Uterus (tissue), 4 donors: ENCODE data around the gene EPHB2. TPM values are rescaled to one million over a fixed set of nuclear protein-coding genes. Genes with fewer than 3 reads are reported as not detected.

Source experiments
- DNase-seq, 2 donors: peaks; one replicate each; pipeline ENCODE4 v3.0.0-alpha.2; 2019 to 2020
- H3K27ac ChIP-seq, 2 donors: fragments of 200-600 bp; sonication (generic); 1 replicate in 1 of 2; 2 replicates in 1 of 2; pipeline ENCODE4 v1.5.1; 2016 to 2018
- H3K27me3 ChIP-seq, 2 donors: fragments of 200-600 bp; sonication (generic); one replicate each; pipeline ENCODE4 v1.5.1; 2018 to 2019; ENCODE audit warnings: control low read depth in 1 of 2
- H3K36me3 ChIP-seq, 2 donors: fragments of 200-600 bp; sonication (generic); one replicate each; pipeline ENCODE4 v1.5.1; 2019; ENCODE audit warnings: control low read depth in 1 of 2
- H3K4me1 ChIP-seq, 2 donors: fragments of 200-600 bp; sonication (generic); one replicate each; pipeline ENCODE4 v1.5.1; 2018 to 2019; ENCODE audit warnings: control low read depth in 1 of 2
- H3K4me3 ChIP-seq, 2 donors: fragments of 200-600 bp; sonication (generic); 1 replicate in 1 of 2; 2 replicates in 1 of 2; pipeline ENCODE4 v1.5.1; 2018 to 2019; ENCODE audit warnings: mild to moderate bottlenecking in 1 of 2
- H3K9me3 ChIP-seq, 2 donors: fragments of 200-600 bp; sonication (generic); one replicate each; pipeline ENCODE4 v1.5.1; 2019; ENCODE audit warnings: control low read depth in 1 of 2
- POLR2A ChIP-seq, 2 donors: fragments of 450-650 bp; IDR thresholded peaks; one replicate each; pipeline ENCODE4 v1.6.1; 2016; ENCODE audit warnings: antibody characterized with exemption in 2 of 2, mild to moderate bottlenecking in 1 of 2, moderate library complexity in 1 of 2
- intact Hi-C: fragments of 100-400 bp; cut with DNase I; formaldehyde crosslinking; loops from one replicate; pipeline ENCODE4 v1.15.1; 2023; ENCODE audit warnings: low total_unique reads
- total RNA-seq, 4 donors: library from RNA; depleted of rRNA in 3 of 4; stranded (reverse); fragments of >200 nt in 3 of 4; gene quantifications; one replicate each; pipeline versions ENCODE4 v1.1.0 to v1.2.4, GENCODE V29; 2014 to 2023
- TF ChIP-seq, protein P1 (sequence below), 4 experiments: fragments of 200-600 bp in 2 of 4; fragments of 450-650 bp in 2 of 4; sonication (generic) in 2 of 4; IDR thresholded peaks; one replicate each; pipeline ENCODE4 v1.5.1; 2016 to 2019; ENCODE audit warnings: antibody characterized with exemption in 4 of 4, mild to moderate bottlenecking in 2 of 4, moderate library complexity in 1 of 4
- donor health status: DM: yes; HTN: yes; CAD: no.

The EPHB2 gene
- total RNA-seq, 4 donors from 2014 or later: under 0.01 to 49.6 (median 2.2) TPM

DNA sequence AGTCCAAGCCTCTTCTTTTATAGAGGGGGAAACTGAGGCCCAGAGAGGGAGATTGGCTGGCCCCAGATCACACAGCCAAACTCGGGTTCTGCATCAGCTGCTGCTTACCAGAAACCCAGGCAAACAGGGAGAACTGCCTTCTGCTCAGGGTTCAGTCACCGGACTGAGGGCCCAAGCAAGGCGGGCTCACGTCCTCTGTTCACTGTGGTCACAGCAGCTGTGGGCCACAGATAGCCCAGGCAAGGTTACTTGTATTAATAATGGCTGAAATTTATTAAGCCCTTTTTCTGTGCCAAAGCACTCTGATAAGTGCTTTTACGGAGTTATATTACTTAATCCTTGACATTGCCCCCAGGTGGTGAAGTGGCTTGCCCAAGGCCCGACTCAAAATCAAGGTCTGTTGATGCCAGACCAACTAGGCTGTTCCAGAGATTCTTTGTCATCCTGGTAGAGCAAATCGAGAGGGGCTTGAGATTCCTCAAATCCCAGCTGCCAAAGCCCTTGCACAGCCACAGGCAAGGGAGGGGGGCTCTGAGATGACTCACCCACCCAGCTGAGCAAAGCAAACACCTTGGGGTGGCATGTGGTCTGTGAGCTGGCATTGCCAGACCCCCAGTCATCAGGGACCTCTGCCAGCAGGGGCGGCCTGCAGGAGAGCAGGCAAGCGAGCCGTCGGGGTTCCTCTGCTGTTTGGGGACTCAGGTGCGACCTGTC lies 36.5 kb downstream of the EPHB2 start:
- H3K4me1 ChIP-seq: no peaks in the 10 kb centered on the region
- H3K36me3 ChIP-seq: no peaks in the 10 kb centered on the region
- TF ChIP-seq, protein P1, sequence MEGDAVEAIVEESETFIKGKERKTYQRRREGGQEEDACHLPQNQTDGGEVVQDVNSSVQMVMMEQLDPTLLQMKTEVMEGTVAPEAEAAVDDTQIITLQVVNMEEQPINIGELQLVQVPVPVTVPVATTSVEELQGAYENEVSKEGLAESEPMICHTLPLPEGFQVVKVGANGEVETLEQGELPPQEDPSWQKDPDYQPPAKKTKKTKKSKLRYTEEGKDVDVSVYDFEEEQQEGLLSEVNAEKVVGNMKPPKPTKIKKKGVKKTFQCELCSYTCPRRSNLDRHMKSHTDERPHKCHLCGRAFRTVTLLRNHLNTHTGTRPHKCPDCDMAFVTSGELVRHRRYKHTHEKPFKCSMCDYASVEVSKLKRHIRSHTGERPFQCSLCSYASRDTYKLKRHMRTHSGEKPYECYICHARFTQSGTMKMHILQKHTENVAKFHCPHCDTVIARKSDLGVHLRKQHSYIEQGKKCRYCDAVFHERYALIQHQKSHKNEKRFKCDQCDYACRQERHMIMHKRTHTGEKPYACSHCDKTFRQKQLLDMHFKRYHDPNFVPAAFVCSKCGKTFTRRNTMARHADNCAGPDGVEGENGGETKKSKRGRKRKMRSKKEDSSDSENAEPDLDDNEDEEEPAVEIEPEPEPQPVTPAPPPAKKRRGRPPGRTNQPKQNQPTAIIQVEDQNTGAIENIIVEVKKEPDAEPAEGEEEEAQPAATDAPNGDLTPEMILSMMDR (IDR thresholded peaks at IDR 0.05): no peak
- no peak for TF ChIP-seq POLR2A (IDR thresholded peaks at IDR 0.05)
- intact Hi-C loops: no loop called here
- no peak overlapping the region for H3K27ac ChIP-seq
- H3K9me3 ChIP-seq: no peaks in the 10 kb centered on the region
- DNase-seq: no peak
- no peak overlapping the region for H3K4me3 ChIP-seq
- no peaks in the 10 kb centered on the region for H3K27me3 ChIP-seq

DNA sequence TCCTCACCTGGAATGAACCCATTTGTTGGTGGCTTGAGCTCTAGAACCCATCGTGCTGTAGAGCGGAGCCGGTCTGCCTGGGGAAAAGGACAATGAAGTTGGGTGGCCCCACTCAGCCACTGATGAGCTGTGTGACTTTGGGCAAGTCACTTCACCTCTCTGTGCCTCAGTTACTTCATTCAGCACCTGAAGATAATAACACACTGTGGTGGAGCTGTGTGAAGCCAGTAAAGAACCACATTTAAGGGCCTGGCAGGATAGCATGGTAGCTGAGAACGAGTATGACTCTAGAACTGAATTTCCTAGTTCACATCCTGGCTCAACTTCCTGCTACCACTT lies 37.1 kb downstream of the EPHB2 start:
- no peak for DNase-seq
- Histone ChIP-seq H3K9me3 (no peaks in the 10 kb centered on the region), H3K27ac (no peak overlapping the region), H3K27me3 (no peaks in the 10 kb centered on the region), H3K36me3 (no peaks in the 10 kb centered on the region), H3K4me1 (no peaks in the 10 kb centered on the region), H3K4me3 (no peak overlapping the region)
- no peak for TF ChIP-seq POLR2A (IDR thresholded peaks at IDR 0.05)
- TF ChIP-seq, protein P1 (IDR thresholded peaks at IDR 0.05): no peak
- intact Hi-C loops: no loop called here

DNA sequence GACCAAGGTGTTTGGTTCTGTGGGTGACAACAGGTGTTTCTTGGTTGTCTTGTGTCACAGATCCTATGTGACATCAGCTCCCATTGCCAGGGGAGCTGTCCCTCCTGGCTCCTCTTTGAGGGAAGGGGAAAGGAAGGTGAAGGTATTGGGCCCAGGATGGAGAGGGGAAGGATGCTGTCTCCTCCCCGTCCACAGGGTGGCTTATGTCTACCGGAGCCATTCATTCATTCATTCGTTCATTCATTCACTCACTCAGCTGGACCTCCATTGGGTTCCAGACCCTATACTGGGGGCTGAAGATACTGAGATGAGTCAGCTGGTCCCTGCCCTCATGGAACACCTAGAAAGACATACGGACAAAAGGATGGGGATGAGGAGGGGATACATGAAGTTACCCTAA lies 38.9 kb downstream of the EPHB2 start:
- no peak for TF ChIP-seq POLR2A (IDR thresholded peaks at IDR 0.05)
- TF ChIP-seq, protein P1 (IDR thresholded peaks at IDR 0.05): no peak

DNA sequence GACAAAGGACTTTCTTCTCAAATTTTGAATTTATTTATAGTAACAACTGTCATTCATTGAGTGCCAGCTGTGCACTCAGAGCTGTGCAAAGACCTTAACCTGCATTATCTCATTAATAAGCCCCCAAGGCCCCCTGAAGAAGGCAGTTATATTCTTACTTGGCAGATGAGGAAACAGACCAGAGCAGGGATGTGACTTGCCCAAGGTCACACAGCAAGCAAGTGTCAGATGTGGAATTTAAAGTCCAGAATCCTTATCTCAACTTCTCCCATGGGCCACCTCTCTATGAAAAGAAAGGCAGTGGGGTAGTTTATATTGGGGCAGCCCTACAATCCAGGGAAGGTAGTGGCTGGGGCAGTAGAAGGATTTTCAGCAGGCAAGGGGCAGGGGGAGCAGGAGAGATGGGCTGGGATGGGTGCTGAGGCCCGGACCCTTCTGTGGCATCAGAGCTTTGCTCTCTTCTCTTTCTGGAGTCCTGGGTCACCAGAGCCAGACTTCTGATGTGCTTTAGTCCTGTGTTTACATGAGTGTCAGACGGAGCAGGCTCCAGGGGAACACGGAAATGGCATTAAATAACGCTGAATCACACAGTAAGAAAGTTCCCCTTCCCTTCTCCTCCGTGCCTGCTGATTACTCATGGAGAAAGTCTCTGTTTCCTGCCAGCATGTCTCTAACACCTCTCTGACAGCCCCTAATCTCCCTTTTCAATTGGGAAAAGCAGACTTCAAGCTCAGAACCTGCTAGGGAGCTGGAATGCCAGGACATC lies 39.5 kb downstream of the EPHB2 start:
- H3K36me3 ChIP-seq: no peaks in the 10 kb centered on the region
- H3K4me3 ChIP-seq: no peak overlapping the region
- peak overlapping the region in 1 of 2 donors; percentile 21 for H3K27ac ChIP-seq
- no peaks in the 10 kb centered on the region for H3K4me1 ChIP-seq
- H3K9me3 ChIP-seq: no peaks in the 10 kb centered on the region
- H3K27me3 ChIP-seq: no peaks in the 10 kb centered on the region
- TF ChIP-seq POLR2A (IDR thresholded peaks at IDR 0.05): no peak
- TF ChIP-seq, protein P1 (IDR thresholded peaks at IDR 0.05): no peak
- peak in 1 of 2 donors; percentile 32 for DNase-seq
- intact Hi-C loops: no loop called here

More for the DNA sequence above, 38.9 kb downstream of the EPHB2 start:
- intact Hi-C loops: no loop called here
- no peak overlapping the region for H3K4me3 ChIP-seq
- no peaks in the 10 kb centered on the region for H3K9me3 ChIP-seq
- H3K4me1 ChIP-seq: no peaks in the 10 kb centered on the region
- H3K27ac ChIP-seq: no peak overlapping the region
- no peak for DNase-seq
- no peaks in the 10 kb centered on the region for H3K36me3 ChIP-seq
- no peaks in the 10 kb centered on the region for H3K27me3 ChIP-seq

DNA sequence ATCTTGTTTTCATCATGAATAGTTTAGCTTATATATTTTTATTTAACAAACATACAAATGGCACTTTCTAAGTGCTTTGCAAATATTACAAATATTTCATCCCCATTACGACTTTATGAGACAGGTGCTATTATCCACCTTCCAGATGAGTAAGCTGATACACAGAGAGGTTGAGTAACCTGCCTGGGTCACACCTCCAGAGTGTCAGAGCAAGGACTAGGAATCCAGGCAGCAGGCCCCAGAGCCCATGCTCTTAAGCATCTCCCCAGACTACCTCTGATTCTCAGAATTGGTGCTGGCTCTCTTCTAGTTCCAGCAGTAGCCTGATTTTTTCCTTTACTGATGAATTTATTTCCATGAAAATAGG lies 40.0 kb downstream of the EPHB2 start:
- H3K4me1 ChIP-seq: no peaks in the 10 kb centered on the region
- TF ChIP-seq POLR2A (IDR thresholded peaks at IDR 0.05): no peak
- TF ChIP-seq, protein P1 (IDR thresholded peaks at IDR 0.05): no peak
- intact Hi-C loops: no loop called here
- no peak overlapping the region for H3K4me3 ChIP-seq
- H3K27me3 ChIP-seq: no peaks in the 10 kb centered on the region
- H3K9me3 ChIP-seq: no peaks in the 10 kb centered on the region
- no peaks in the 10 kb centered on the region for H3K36me3 ChIP-seq
- no peak for DNase-seq
- peak overlapping the region in 1 of 2 donors; percentile 17 for H3K27ac ChIP-seq
